OCI-M2 (cell line): ENCODE results near the gene NEK2.
"Not testable (repeated sequence)": the region's sequence is repeated elsewhere in the genome, so short reads cannot be mapped to it uniquely, and the experiment has no call there.

Experiments
- DNase-seq: peaks from one replicate; lab custom pipeline; 2025; ENCODE audit not compliant: unreplicated experiment; lab: John Stamatoyannopoulos, UW

The NEK2 gene

GRCh38 chr1:211634461-211634860, 41.0 kb downstream of the NEK2 start:
- no peak for DNase-seq

DNA sequence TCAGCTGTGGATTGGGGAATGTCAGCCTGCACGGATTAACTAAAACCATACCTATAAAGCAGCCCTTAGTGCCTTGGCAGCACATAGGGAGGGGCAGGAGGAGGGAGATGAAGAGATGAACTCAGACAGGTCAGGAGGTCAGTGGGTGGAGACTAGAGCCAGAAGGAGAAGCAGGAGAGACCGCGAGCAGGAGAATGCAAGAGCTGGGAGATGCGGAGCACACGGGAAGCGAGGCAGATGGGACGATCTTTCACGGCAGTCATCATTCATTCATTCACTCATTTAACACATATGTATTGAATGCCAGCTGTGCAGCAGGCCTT, 41.9 kb downstream of the NEK2 start:
- DNase-seq, result no peak

GRCh38 chr1:211632808-211633523, 42.5 kb downstream of the NEK2 start:
- no peak for DNase-seq

GRCh38 chr1:211632117-211632807, 43.2 kb downstream of the NEK2 start:
- no peak for DNase-seq

GRCh38 chr1:211631168-211631567, 44.3 kb downstream of the NEK2 start:
- DNase-seq, result no peak

GRCh38 chr1:211630236-211631081, 45.0 kb downstream of the NEK2 start:
- DNase-seq, result peak; percentile 57

GRCh38 chr1:211628417-211628816, 47.0 kb downstream of the NEK2 start:
- DNase-seq, result no peak

- DNase-seq, result no peak
These were observed 48.2 kb downstream of the NEK2 start for GRCh38 chr1:211627259-211627658.

GRCh38 chr1:211625866-211626265, 49.6 kb downstream of the NEK2 start:
- not testable (repeated sequence) for DNase-seq

GRCh38 chr1:211625040-211625439, 50.4 kb downstream of the NEK2 start:
- DNase-seq, result no peak

DNA sequence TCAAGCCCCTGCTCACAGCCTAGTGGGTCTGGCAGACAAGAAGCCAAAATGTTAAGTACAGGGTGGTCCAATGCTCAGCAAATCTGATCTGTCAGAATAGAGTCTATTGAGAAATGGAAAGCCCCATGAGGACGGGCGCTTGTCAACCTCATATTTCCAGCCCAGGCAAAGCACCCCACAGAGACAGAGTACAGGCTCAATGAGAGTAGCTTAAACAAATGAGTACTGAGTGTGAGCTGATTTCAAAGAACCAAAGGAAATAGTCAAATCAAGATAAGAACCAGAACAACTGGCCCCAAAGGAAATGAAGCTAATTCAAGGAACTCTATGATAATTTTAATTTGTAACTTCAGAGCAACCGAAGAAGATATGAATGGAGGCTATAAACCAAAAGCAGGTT, 51.9 kb downstream of the NEK2 start:
- DNase-seq, result no peak

DNA sequence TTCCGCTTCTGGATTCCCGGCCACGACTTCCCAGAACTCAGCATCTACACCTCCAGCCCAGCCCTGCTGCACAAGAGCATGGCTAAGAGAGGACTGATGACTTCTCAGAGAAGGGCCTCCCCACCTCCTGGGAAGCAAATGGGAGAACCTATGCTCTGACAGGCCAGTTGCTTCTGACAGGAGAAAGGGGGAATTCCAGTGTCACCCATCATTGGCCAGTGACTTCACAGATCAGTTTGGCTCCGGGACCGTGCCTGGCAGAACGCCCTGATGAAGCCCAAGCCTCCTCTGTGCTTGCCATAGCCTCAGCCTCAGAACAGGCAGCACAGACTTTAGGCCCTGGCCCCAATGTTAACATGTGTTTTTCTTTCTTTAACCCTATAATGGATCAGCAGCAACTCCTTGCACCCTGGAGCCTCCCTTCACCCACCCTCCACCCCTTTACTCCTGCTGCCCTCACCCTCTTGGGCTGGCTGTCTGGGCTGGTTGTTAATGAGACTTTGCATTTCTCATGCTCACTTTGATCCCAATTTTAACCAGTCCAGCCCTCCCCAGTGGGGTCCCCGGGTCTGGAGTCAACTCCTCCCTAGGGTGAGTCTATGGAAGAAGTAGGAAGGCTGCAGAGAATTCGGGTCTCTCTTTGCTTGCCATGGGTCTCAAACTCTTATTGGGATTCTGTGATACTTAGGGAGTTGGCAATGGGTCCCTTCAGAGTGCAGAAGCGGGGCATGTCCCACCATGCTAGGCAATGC, 53.8 kb downstream of the NEK2 start:
- no peak for DNase-seq

DNA sequence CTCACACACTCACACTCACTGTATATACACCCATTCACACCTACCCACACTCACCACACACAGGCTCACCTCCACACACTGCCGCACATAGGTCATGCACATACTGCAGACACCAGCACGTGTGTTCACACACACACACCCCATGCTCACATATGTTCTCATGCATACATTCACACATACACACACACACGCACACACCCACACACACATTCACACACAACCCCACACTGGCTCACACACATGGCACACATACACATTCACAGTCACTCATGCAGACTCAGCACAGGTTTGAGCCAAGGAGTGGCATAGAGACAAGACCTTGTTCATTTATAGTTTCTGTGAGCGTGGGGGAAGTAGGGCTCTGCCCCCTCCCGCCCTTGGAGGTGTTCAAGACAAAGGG, 55.3 kb downstream of the NEK2 start:
- DNase-seq, result no peak

- no peak for DNase-seq
These were observed 56.1 kb downstream of the NEK2 start for GRCh38 chr1:211619033-211619996.

- no peak for DNase-seq
These were observed 58.5 kb downstream of the NEK2 start for GRCh38 chr1:211616965-211617297.

- DNase-seq, result no peak
These were observed 59.0 kb downstream of the NEK2 start for GRCh38 chr1:211616231-211616964.

GRCh38 chr1:211614615-211615014, 60.8 kb downstream of the NEK2 start:
- no peak for DNase-seq

GRCh38 chr1:211613951-211614350, 61.5 kb downstream of the NEK2 start:
- DNase-seq, result no peak

DNA sequence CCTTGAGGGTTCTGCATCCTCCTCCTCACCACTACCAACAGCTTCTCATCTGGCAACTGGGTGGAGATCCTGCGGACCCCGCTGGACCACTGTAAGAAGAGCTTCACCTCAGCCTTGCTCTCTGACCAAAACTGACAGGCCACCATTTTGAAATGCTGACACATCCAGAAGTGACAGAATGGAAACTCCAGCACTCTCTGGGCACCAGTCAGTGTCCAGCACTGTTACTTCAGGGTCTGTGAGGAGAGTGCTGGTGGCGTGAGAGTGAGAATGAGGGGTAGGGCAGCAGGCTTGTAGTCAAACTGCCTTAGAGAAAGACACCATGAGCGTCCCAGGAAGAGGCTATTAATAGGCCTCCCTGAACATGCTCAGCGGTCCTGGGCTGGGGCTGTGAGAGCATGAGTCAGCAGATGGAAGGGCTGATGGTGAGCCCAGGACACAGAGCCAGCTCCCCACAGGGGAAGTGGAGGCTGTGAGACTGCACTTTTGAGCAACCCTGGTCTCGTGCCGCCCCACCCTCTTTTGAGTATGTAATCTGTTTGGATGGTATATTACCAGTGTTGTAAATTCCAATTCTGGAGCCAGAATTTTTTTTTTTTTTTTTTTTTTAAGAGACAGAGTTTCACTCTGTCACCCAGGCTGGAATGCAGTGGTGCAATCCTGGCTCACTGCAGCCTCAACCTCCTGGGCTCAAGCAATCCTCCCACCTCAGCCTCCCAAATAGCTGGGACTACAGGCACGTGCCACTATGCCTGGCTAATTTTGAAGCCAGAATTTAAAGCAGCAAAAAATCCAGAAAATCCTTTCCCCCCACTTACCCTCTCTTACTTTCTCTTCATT, 62.1 kb downstream of the NEK2 start:
- DNase-seq, result no peak
